ENCODE measurements around the gene PTBP1.

Gene PTBP1
- total RNA-seq = 299 to 491 reads per million in 2 donors

GRCh38 chr19:796692-797527 is at the start of gene PTBP1:
Gene PTBP1, plus strand, starts transcription at chr19:797452. Its CDS starts 46 bp downstream, at chr19:797498.
- DNase-seq = peak; percentile 97 to 100 (median 100)

GRCh38 chr19:748274-748598 is 49.0 kb upstream of the PTBP1 start:
- DNase-seq = no peak

GRCh38 chr19:749811-750210 is 47.4 kb upstream of the PTBP1 start:
- DNase-seq = no peak

GRCh38 chr19:750640-751423 is 46.4 kb upstream of the PTBP1 start, which contains the start of gene MISP:
Gene MISP, plus strand, starts transcription at chr19:751112. Its CDS starts 5,835 bp downstream, at chr19:756947.
- no peak for DNase-seq

GRCh38 chr19:751501-752341 is 45.5 kb upstream of the PTBP1 start:
- DNase-seq = no peak

- DNase-seq = no peak
Observed at GRCh38 chr19:752652-753517, 44.4 kb upstream of the PTBP1 start.

- no peak for DNase-seq
Observed at GRCh38 chr19:754530-754929, 42.7 kb upstream of the PTBP1 start.

- no peak for DNase-seq
Observed at GRCh38 chr19:755063-755462, 42.2 kb upstream of the PTBP1 start.

GRCh38 chr19:756236-756635 is 41.0 kb upstream of the PTBP1 start:
- peak in 1 of 5 experiments; percentile 42 for DNase-seq

- DNase-seq = no peak
Observed at GRCh38 chr19:756821-757688, 40.2 kb upstream of the PTBP1 start.

GRCh38 chr19:757811-758668 is 39.2 kb upstream of the PTBP1 start:
- no peak for DNase-seq

GRCh38 chr19:763181-763580 is 34.1 kb upstream of the PTBP1 start:
- no peak for DNase-seq

GRCh38 chr19:763869-764268 is 33.4 kb upstream of the PTBP1 start:
- no peak for DNase-seq

- DNase-seq = no peak
Observed at GRCh38 chr19:764301-764700, 33.0 kb upstream of the PTBP1 start.

GRCh38 chr19:765179-765738 is 32.0 kb upstream of the PTBP1 start:
- no peak for DNase-seq

- DNase-seq = no peak
Observed at GRCh38 chr19:768424-768823, 28.8 kb upstream of the PTBP1 start.

- DNase-seq = no peak
Observed at GRCh38 chr19:769616-770015, 27.6 kb upstream of the PTBP1 start.

- DNase-seq = peak in 1 of 5 experiments; percentile 43
Observed at GRCh38 chr19:771332-771785, 25.9 kb upstream of the PTBP1 start.

GRCh38 chr19:772063-772462 is 25.2 kb upstream of the PTBP1 start:
- no peak for DNase-seq

All from T-helper 2 cell (primary cell).